HG03457 (cell line): ENCODE results near the gene PEX14.

Experiments used
- ATAC-seq: cut with Tn5 transposase; IDR thresholded peaks from one replicate; pipeline ENCODE4 v1.9.1; 2021; ENCODE audit warnings: moderate number of reproducible peaks; ENCODE audit not compliant: unreplicated experiment

Gene PEX14

GRCh38 chr1:10659646-10660540, 185.1 kb downstream of the PEX14 start:
- ATAC-seq = no peak

GRCh38 chr1:10661453-10661852, 186.7 kb downstream of the PEX14 start:
- ATAC-seq = no peak

- no peak for ATAC-seq
These were observed 187.4 kb downstream of the PEX14 start for GRCh38 chr1:10662090-10662688.

GRCh38 chr1:10662824-10663677, 188.3 kb downstream of the PEX14 start:
- ATAC-seq = no peak

- ATAC-seq = no peak
These were observed 188.9 kb downstream of the PEX14 start for GRCh38 chr1:10663678-10664035.

- ATAC-seq = no peak
These were observed 189.5 kb downstream of the PEX14 start for GRCh38 chr1:10664251-10664650.

GRCh38 chr1:10665226-10665625, 190.5 kb downstream of the PEX14 start:
- no peak for ATAC-seq

GRCh38 chr1:10665930-10666850, 191.4 kb downstream of the PEX14 start:
- ATAC-seq = no peak

- ATAC-seq = no peak
These were observed 193.4 kb downstream of the PEX14 start for GRCh38 chr1:10667861-10668761.

GRCh38 chr1:10669570-10669969, 194.8 kb downstream of the PEX14 start:
- no peak for ATAC-seq

- ATAC-seq = no peak
These were observed 195.4 kb downstream of the PEX14 start for GRCh38 chr1:10670190-10670589.

- ATAC-seq = no peak
These were observed 196.3 kb downstream of the PEX14 start for GRCh38 chr1:10671090-10671489.

- ATAC-seq = no peak
These were observed 197.0 kb downstream of the PEX14 start for GRCh38 chr1:10671622-10672342.

GRCh38 chr1:10672343-10673050, 197.7 kb downstream of the PEX14 start:
- ATAC-seq = no peak

GRCh38 chr1:10673109-10673711, 198.5 kb downstream of the PEX14 start:
- ATAC-seq = no peak

- no peak for ATAC-seq
These were observed 199.5 kb downstream of the PEX14 start for GRCh38 chr1:10674222-10674621.

GRCh38 chr1:10674700-10675609, 200.2 kb downstream of the PEX14 start:
- no peak for ATAC-seq
